ENCODE measurements around the gene PUS3.

GRCh38 chr11:125947419-125948277, 44.6 kb upstream of the PUS3 start:
- TF ChIP-seq, protein P1, sequence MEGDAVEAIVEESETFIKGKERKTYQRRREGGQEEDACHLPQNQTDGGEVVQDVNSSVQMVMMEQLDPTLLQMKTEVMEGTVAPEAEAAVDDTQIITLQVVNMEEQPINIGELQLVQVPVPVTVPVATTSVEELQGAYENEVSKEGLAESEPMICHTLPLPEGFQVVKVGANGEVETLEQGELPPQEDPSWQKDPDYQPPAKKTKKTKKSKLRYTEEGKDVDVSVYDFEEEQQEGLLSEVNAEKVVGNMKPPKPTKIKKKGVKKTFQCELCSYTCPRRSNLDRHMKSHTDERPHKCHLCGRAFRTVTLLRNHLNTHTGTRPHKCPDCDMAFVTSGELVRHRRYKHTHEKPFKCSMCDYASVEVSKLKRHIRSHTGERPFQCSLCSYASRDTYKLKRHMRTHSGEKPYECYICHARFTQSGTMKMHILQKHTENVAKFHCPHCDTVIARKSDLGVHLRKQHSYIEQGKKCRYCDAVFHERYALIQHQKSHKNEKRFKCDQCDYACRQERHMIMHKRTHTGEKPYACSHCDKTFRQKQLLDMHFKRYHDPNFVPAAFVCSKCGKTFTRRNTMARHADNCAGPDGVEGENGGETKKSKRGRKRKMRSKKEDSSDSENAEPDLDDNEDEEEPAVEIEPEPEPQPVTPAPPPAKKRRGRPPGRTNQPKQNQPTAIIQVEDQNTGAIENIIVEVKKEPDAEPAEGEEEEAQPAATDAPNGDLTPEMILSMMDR (IDR thresholded peaks at IDR 0.05; ENCODE audit: low read depth, low read length, poor library complexity, severe bottlenecking): no peak
- no peak for TF ChIP-seq EZH2phosphoT487 (IDR thresholded peaks at IDR 0.05; ENCODE audit: borderline replicate concordance, low read length)
